HEK293T (cell line): ENCODE results near the gene PPP6R2.

Experiments used
- CTCF ChIA-PET: fragments of 350-600 bp; formaldehyde crosslinking; extraction: SDS; loops from one replicate; lab custom pipeline; 2021; ENCODE audit warnings: antibody characterized with exemption, inconsistent platforms; lab: Yijun Ruan, JAX
- POLR2A ChIA-PET: fragments of 350-600 bp; formaldehyde crosslinking; extraction: SDS; loops from one replicate; lab custom pipeline; 2020; ENCODE audit warnings: antibody characterized with exemption, inconsistent platforms; lab: Yijun Ruan, JAX
- DNase-seq: peaks from one replicate; pipeline ENCODE4 v3.0.0; 2012; ENCODE audit warnings: mixed read lengths; ENCODE audit errors: extremely low spot score
- ARNT ChIP-seq: fragments of 450-650 bp; IDR thresholded peaks from 2 replicates; pipeline ENCODE4 v1.6.1; 2017; ENCODE audit warnings: mild to moderate bottlenecking
- BHLHE40 ChIP-seq: fragments of 450-650 bp; IDR thresholded peaks from 2 replicates; pipeline ENCODE4 v1.6.1; 2016; ENCODE audit warnings: mild to moderate bottlenecking, moderate library complexity, borderline replicate concordance
- CTBP1 ChIP-seq: fragments of 450-650 bp; IDR thresholded peaks from 2 replicates; pipeline ENCODE4 v1.6.1; 2016; ENCODE audit warnings: borderline replicate concordance
- ELF4 ChIP-seq: fragments of 450-650 bp; IDR thresholded peaks from 2 replicates; pipeline ENCODE4 v1.6.1; 2017; ENCODE audit warnings: antibody characterized with exemption
- FOXA1 ChIP-seq: fragments of 450-650 bp; IDR thresholded peaks from 2 replicates; pipeline ENCODE4 v1.6.1; 2016; ENCODE audit warnings: mild to moderate bottlenecking
- FOXK2 ChIP-seq: fragments of 450-650 bp; IDR thresholded peaks from 2 replicates; pipeline ENCODE4 v1.6.1; 2016; ENCODE audit warnings: mild to moderate bottlenecking
- FOXM1 ChIP-seq: fragments of 450-650 bp; IDR thresholded peaks from 2 replicates; pipeline ENCODE4 v1.6.1; 2017; ENCODE audit warnings: mild to moderate bottlenecking, borderline replicate concordance
- HDGF ChIP-seq: fragments of 450-650 bp; IDR thresholded peaks from 2 replicates; pipeline ENCODE4 v1.6.1; 2017; ENCODE audit warnings: antibody characterized with exemption, borderline replicate concordance
- L3MBTL2 ChIP-seq: fragments of 450-650 bp; conservative IDR thresholded peaks from 2 replicates; pipeline ENCODE4 v1.6.1; 2016; ENCODE audit warnings: mild to moderate bottlenecking
- LEF1 ChIP-seq: fragments of 450-650 bp; IDR thresholded peaks from 2 replicates; pipeline ENCODE4 v1.6.1; 2017; ENCODE audit warnings: mild to moderate bottlenecking, borderline replicate concordance
- NFRKB ChIP-seq: fragments of 450-650 bp; IDR thresholded peaks from 2 replicates; pipeline ENCODE4 v1.6.1; 2016; ENCODE audit warnings: mild to moderate bottlenecking, moderate library complexity
- PKNOX1 ChIP-seq: fragments of 450-650 bp; IDR thresholded peaks from 2 replicates; pipeline ENCODE4 v1.6.1; 2016
- SP1 ChIP-seq: fragments of 450-650 bp; IDR thresholded peaks from 2 replicates; pipeline ENCODE4 v1.6.1; 2017
- SUZ12 ChIP-seq: fragments of 450-650 bp; IDR thresholded peaks from 2 replicates; pipeline ENCODE4 v1.6.1; 2016; ENCODE audit warnings: mild to moderate bottlenecking
- TARDBP ChIP-seq: fragments of 450-650 bp; IDR thresholded peaks from 2 replicates; pipeline ENCODE4 v1.6.1; 2016
- ZNF384 ChIP-seq: fragments of 450-650 bp; IDR thresholded peaks from 2 replicates; pipeline ENCODE4 v1.6.1; 2016

PPP6R2 gene

GRCh38 chr22:50418624-50419023 lies 75.5 kb downstream of the PPP6R2 start:
- TF ChIP-seq ELF4 (no peak), SUZ12 (no peak), SP1 (no peak), TARDBP (no peak), CTBP1 (no peak), FOXA1 (no peak), FOXM1 (no peak), LEF1 (no peak), L3MBTL2 (no peak), BHLHE40 (no peak), HDGF (no peak), ZNF384 (no peak), PKNOX1 (no peak), NFRKB (no peak), ARNT (no peak), FOXK2 (no peak)

GRCh38 chr22:50419116-50419515 lies 76.0 kb downstream of the PPP6R2 start:
- ChIA-PET POLR2A (no interaction called here), CTCF (no interaction called here)
- DNase-seq: no peak

More at GRCh38 chr22:50418624-50419023, 75.5 kb downstream of the PPP6R2 start:
- ChIA-PET POLR2A (no interaction called here), CTCF (no interaction called here)
- no peak for DNase-seq

GRCh38 chr22:50420015-50420414 lies 76.9 kb downstream of the PPP6R2 start:
- ChIA-PET POLR2A (no interaction called here), CTCF (no interaction called here)
- TF ChIP-seq BHLHE40: no peak
- TF ChIP-seq SP1: no peak
- TF ChIP-seq TARDBP: no peak
- TF ChIP-seq HDGF: no peak
- no peak for TF ChIP-seq NFRKB
- TF ChIP-seq ARNT: no peak
- TF ChIP-seq FOXA1: no peak
- no peak for TF ChIP-seq ELF4
- TF ChIP-seq CTBP1: no peak
- TF ChIP-seq FOXK2: no peak
- no peak for TF ChIP-seq SUZ12
- no peak for TF ChIP-seq FOXM1
- TF ChIP-seq ZNF384: no peak
- TF ChIP-seq PKNOX1: no peak
- TF ChIP-seq L3MBTL2: no peak
- no peak for TF ChIP-seq LEF1

More at GRCh38 chr22:50419116-50419515, 76.0 kb downstream of the PPP6R2 start:
- TF ChIP-seq HDGF (no peak), NFRKB (no peak), ARNT (no peak), SP1 (no peak), SUZ12 (no peak), L3MBTL2 (no peak), PKNOX1 (no peak), BHLHE40 (no peak), ELF4 (no peak), TARDBP (no peak), ZNF384 (no peak)

GRCh38 chr22:50420581-50420980 lies 77.5 kb downstream of the PPP6R2 start:
- POLR2A ChIA-PET: no interaction called here
- CTCF ChIA-PET: no interaction called here
- DNase-seq: no peak
- TF ChIP-seq FOXM1 (no peak), SUZ12 (no peak), ELF4 (no peak), FOXA1 (no peak), NFRKB (no peak), FOXK2 (no peak)

More at GRCh38 chr22:50420015-50420414, 76.9 kb downstream of the PPP6R2 start:
- DNase-seq: no peak

DNA sequence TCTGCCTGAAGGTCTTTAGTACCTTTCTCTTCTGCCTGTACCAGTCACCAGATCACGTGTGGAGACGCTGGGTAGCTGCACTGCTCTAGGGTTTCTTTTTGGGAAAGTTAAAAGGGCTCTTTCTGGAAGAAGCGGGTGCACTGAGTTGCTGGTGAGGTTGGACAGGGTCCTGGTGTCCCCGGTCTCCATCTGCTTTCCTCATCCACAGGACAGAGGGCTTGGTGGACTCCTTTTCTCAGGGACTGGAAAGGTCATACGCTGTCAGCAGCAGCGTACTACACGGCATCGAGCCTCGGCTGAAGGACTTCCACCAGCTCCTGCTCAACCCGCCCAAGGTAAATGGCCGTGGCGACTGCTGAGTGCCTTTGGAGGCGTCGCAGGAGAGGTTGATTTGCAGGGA lies 78.9 kb downstream of the PPP6R2 start:
- POLR2A ChIA-PET: no interaction called here
- CTCF ChIA-PET: no interaction called here
- TF ChIP-seq HDGF: no peak
- TF ChIP-seq FOXK2: no peak
- no peak for TF ChIP-seq NFRKB
- TF ChIP-seq ELF4: no peak
- TF ChIP-seq FOXA1: no peak
- TF ChIP-seq ARNT: no peak
- no peak for TF ChIP-seq ZNF384
- TF ChIP-seq SUZ12: no peak
- TF ChIP-seq LEF1: no peak
- TF ChIP-seq TARDBP: no peak
- no peak for TF ChIP-seq BHLHE40
- DNase-seq: no peak

DNA sequence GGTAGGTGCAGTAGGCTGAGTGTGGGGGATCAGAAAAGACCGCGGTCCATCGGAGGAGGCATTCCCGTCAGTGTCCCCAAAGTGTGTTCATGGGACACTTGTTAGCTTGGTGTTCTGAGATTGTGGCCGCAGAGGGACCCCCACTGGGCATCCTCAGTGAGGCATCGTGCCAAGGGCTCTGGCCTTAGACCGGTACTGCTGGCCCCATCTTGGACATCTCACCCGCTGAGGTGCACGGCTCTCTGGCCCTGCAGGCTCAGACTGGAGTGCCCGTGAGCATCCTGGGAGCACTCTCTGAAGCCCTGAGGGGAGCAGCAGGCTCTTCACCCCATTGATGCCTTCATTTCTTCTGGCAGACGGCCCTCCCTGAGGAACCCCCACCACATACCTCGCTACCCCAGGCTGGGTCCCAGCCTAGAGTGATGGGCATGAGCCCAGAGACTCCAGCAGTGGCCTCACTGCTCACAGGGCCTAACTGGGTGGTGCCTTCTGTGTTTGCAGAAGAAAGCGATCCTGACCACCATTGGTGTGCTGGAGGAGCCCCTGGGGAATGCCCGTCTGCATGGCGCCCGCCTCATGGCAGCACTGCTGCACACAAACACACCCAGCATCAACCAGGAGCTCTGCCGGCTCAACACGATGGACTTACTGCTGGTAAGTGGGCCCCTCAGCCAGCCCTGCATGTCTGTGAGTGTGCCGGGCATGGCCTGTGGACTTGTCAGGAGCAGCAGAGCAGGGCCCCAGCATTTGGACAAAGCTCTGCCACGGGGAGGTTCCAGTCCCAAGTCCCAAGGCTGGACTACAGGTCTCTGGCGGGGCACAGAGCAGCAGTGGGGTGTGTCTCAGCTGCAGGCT lies 80.1 kb downstream of the PPP6R2 start:
- TF ChIP-seq SUZ12 (no peak), FOXM1 (no peak), ELF4 (no peak), SP1 (no peak), ARNT (no peak), CTBP1 (no peak), FOXK2 (no peak), LEF1 (no peak), NFRKB (no peak), HDGF (no peak), L3MBTL2 (no peak), ZNF384 (no peak), TARDBP (no peak), BHLHE40 (no peak), PKNOX1 (no peak)
- POLR2A ChIA-PET: no interaction called here

More for the DNA sequence above, 80.1 kb downstream of the PPP6R2 start:
- CTCF ChIA-PET: interaction anchor here (0.5 kb wide), 1 partner anchor 15 kb away, joined by 3 read pairs; no protein-coding TSS in a partner anchor
- DNase-seq: no peak
